ENCODE data around the gene ZNF541.
"Not testable (repeated sequence)": the region's sequence is repeated elsewhere in the genome, so short reads cannot be mapped to it uniquely, and the experiment has no call there.

Gene ZNF541

GRCh38 chr19:47599671-47600245 is 26.8 kb upstream of the ZNF541 start:
- not testable (repeated sequence) for DNase-seq (ENCODE audit: low spot score)

- DNase-seq (ENCODE audit: low spot score): no peak
Measured at GRCh38 chr19:47598407-47599349, 25.7 kb upstream of the ZNF541 start.

- DNase-seq (ENCODE audit: low spot score): no peak
Measured at GRCh38 chr19:47595944-47596343, 23.0 kb upstream of the ZNF541 start.

- no peak for DNase-seq (ENCODE audit: low spot score)
Measured at GRCh38 chr19:47593860-47594259, 20.9 kb upstream of the ZNF541 start.

GRCh38 chr19:47589824-47590223 is 16.9 kb upstream of the ZNF541 start:
- no peak for DNase-seq (ENCODE audit: low spot score)

GRCh38 chr19:47587295-47587694 is 14.3 kb upstream of the ZNF541 start:
- no peak for DNase-seq (ENCODE audit: low spot score)

GRCh38 chr19:47583161-47583560 is 10.2 kb upstream of the ZNF541 start:
- not testable (repeated sequence) for DNase-seq (ENCODE audit: low spot score)

GRCh38 chr19:47582320-47582909 is 9.5 kb upstream of the ZNF541 start:
- DNase-seq (ENCODE audit: low spot score): no peak

GRCh38 chr19:47581605-47582319 is 8.8 kb upstream of the ZNF541 start:
- DNase-seq (ENCODE audit: low spot score): no peak

GRCh38 chr19:47580397-47580796 is 7.4 kb upstream of the ZNF541 start:
- no peak for DNase-seq (ENCODE audit: low spot score)

- DNase-seq (ENCODE audit: low spot score): no peak
Measured at GRCh38 chr19:47572635-47573034, 313 bp downstream of the ZNF541 start.

- no peak for DNase-seq (ENCODE audit: low spot score)
Measured at GRCh38 chr19:47569331-47569730, 3.6 kb downstream of the ZNF541 start.

GRCh38 chr19:47564081-47564480 is 8.9 kb downstream of the ZNF541 start:
- DNase-seq (ENCODE audit: low spot score): no peak

GRCh38 chr19:47561440-47562057 is 11.4 kb downstream of the ZNF541 start:
- no peak for DNase-seq (ENCODE audit: low spot score)

- no peak for DNase-seq (ENCODE audit: low spot score)
Measured at GRCh38 chr19:47560999-47561398, 11.9 kb downstream of the ZNF541 start.

GRCh38 chr19:47550129-47550528 is 22.8 kb downstream of the ZNF541 start:
- no peak for DNase-seq (ENCODE audit: low spot score)

- DNase-seq (ENCODE audit: low spot score): no peak
Measured at GRCh38 chr19:47549261-47549862, 23.6 kb downstream of the ZNF541 start.

GRCh38 chr19:47547199-47547598 is 25.7 kb downstream of the ZNF541 start:
- DNase-seq (ENCODE audit: low spot score): no peak

- DNase-seq (ENCODE audit: low spot score): no peak
Measured at GRCh38 chr19:47545061-47545948, 27.6 kb downstream of the ZNF541 start.

- no peak for DNase-seq (ENCODE audit: low spot score)
Measured at GRCh38 chr19:47544476-47544875, 28.5 kb downstream of the ZNF541 start.

- no peak for DNase-seq (ENCODE audit: low spot score)
Measured at GRCh38 chr19:47544075-47544474, 28.9 kb downstream of the ZNF541 start.

Data from NAMALWA (cell line).